ENCODE results near the gene ERC2.

- TF ChIP-seq CTCF (IDR thresholded peaks at IDR 0.05) (no peak), POLR2A (IDR thresholded peaks at IDR 0.05) (no peak)
Observed at GRCh38 chr3:55893045-55893664, 575.1 kb downstream of the ERC2 start.

Data from heart left ventricle (tissue), 13 donors.